K562 (cell line): Measurements from ENCODE around the gene FANCC. TPM values are rescaled to one million over a fixed set of nuclear protein-coding genes. Genes with fewer than 3 reads are reported as not detected.

Experiments
- ATAC-seq: fragments of 200-7000 bp; cut with Tn5 transposase; 3 replicates; pipeline ENCODE4 v1.9.1; 2020; ENCODE audit warnings: moderate library complexity
- BruUV-seq: library from RNA; stranded (reverse); fragments of 400-500 nt; replicated peaks from 2 replicates; lab custom pipeline; 2021; lab: Mats Ljungman, UMichigan
- CTCF ChIA-PET: fragments of 300-600 bp; formaldehyde crosslinking; extraction: SDS; loops from one replicate; lab custom pipeline; 2021; ENCODE audit warnings: low intra/inter-chr PET ratio; lab: Yijun Ruan, JAX
- POLR2A ChIA-PET: fragments of 300-600, 350-650 bp; sonication (Branson Sonifier 250); formaldehyde crosslinking; extraction: SDS; loops from one replicate; lab custom pipeline; 2021; ENCODE audit warnings: antibody characterized with exemption, inconsistent platforms; lab: Yijun Ruan, JAX
- DNase-seq, 4 experiments: peaks; one replicate each; pipeline versions ENCODE4 v3.0.0 to v3.0.0-alpha.2; 2011 to 2018; ENCODE audit warnings: low spot score in 3 of 4, mixed read lengths in 3 of 4; ENCODE audit errors: extremely low read depth in 1 of 4
- FAIRE-seq: peaks from 2 replicates; lab custom pipeline; 2011; peaks lifted over from hg19 to GRCh38; lab: Jason Lieb, UNC
- H2AFZ ChIP-seq: 2 replicates; pipeline ENCODE4 v1.6.0; 2011; ENCODE audit warnings: low read depth, low read length, control low read depth, inconsistent platforms
- H3K27ac ChIP-seq: fragments of 200-600 bp; 3 replicates; pipeline ENCODE4 v1.8.0; 2011; ENCODE audit warnings: low read depth, mild to moderate bottlenecking, control low read depth, inconsistent platforms, low read length, moderate library complexity, mixed read lengths; ENCODE audit errors: extremely low read depth
- H3K27me3 ChIP-seq, 2 experiments: fragments of 300-600 bp in 1 of 2; 2 replicates in 1 of 2; 3 replicates in 1 of 2; pipeline versions ENCODE4 v1.6.0 to v1.8.0; 2011; ENCODE audit warnings: inconsistent platforms in 2 of 2, low read length in 2 of 2, mild to moderate bottlenecking in 1 of 2, mixed read lengths in 1 of 2, moderate library complexity in 1 of 2; ENCODE audit not compliant: control insufficient read depth in 2 of 2, insufficient read depth in 2 of 2
- H3K36me3 ChIP-seq: fragments of 300-600 bp; 3 replicates; pipeline ENCODE4 v1.8.0; 2011; ENCODE audit warnings: mild to moderate bottlenecking, low read length, inconsistent platforms; ENCODE audit not compliant: control insufficient read depth, insufficient read depth
- H3K4me1 ChIP-seq, 2 experiments: fragments of 200-600 bp in 1 of 2; replicated peaks in 1 of 2; 2 replicates in 1 of 2; 3 replicates in 1 of 2; pipeline versions ENCODE4 v1.5.1 to v1.8.0; 2011; ENCODE audit warnings: inconsistent platforms in 2 of 2, low read length in 2 of 2, mild to moderate bottlenecking in 1 of 2, mixed read lengths in 1 of 2, moderate library complexity in 1 of 2; ENCODE audit not compliant: control insufficient read depth in 2 of 2, insufficient read depth in 2 of 2
- H3K4me2 ChIP-seq: 2 replicates; pipeline ENCODE4 v1.6.1; 2011; ENCODE audit warnings: low read length, control low read depth, inconsistent platforms, mixed read lengths; ENCODE audit not compliant: insufficient read depth
- H3K4me3 ChIP-seq: fragments of 200-600 bp; sonication (generic), shearing (Covaris generic); 2 replicates; pipeline ENCODE4 v1.5.1; 2016; ENCODE audit warnings: control low read depth, inconsistent platforms
- H3K79me2 ChIP-seq: fragments of 200-600 bp; 3 replicates; pipeline ENCODE4 v1.8.0; 2011; ENCODE audit warnings: low read length, inconsistent platforms; ENCODE audit not compliant: control insufficient read depth, insufficient read depth
- H3K9ac ChIP-seq, 2 experiments: 2 replicates each; pipeline versions ENCODE4 v1.6.0 to v1.6.1; 2011; ENCODE audit warnings: low read depth in 2 of 2, low read length in 2 of 2, control low read depth in 1 of 2, inconsistent platforms in 1 of 2, mild to moderate bottlenecking in 1 of 2, mixed read lengths in 1 of 2; ENCODE audit not compliant: insufficient read depth in 1 of 2
- H3K9me1 ChIP-seq: one replicate; pipeline ENCODE4 v1.6.0; 2011; ENCODE audit warnings: inconsistent platforms, mild to moderate bottlenecking, low read length, moderate library complexity; ENCODE audit not compliant: control insufficient read depth, insufficient read depth
- H3K9me3 ChIP-seq: replicated peaks from 2 replicates; pipeline ENCODE4 v1.5.1; 2011; ENCODE audit warnings: low read depth, low read length, inconsistent platforms; ENCODE audit not compliant: control insufficient read depth, insufficient read depth
- H4K20me1 ChIP-seq: replicated peaks from 2 replicates; pipeline ENCODE4 v1.6.1; 2011; ENCODE audit warnings: low read length, inconsistent platforms, mixed read lengths; ENCODE audit not compliant: control insufficient read depth, insufficient read depth
- HLTF ChIP-seq: fragments of 450-650 bp; IDR thresholded peaks from 2 replicates; pipeline ENCODE4 v1.6.1; 2016
- HNRNPK ChIP-seq: fragments of 200-400 bp; formaldehyde crosslinking; IDR thresholded peaks from one replicate; pipeline ENCODE4 v1.6.1; 2018; ENCODE audit warnings: mild to moderate bottlenecking, low read depth, low read length; ENCODE audit not compliant: poor library complexity, severe bottlenecking
- NR4A1 ChIP-seq, 2 experiments: fragments of 250-450 bp in 1 of 2; fragments of 450-650 bp in 1 of 2; sonication (Bioruptor Pico) in 1 of 2; IDR thresholded peaks; 2 replicates each; pipeline versions ENCODE4 v1.4.0 to v1.6.1; 2016 to 2020; ENCODE audit warnings: mild to moderate bottlenecking in 2 of 2, missing compliant biosample characterization in 1 of 2, missing genetic modification characterization in 1 of 2, moderate library complexity in 1 of 2
- SOX6 ChIP-seq: fragments of 450-650 bp; IDR thresholded peaks from 2 replicates; pipeline ENCODE4 v1.6.1; 2014; ENCODE audit warnings: mild to moderate bottlenecking
- TSC22D4 ChIP-seq: fragments of 450-650 bp; IDR thresholded peaks from 2 replicates; pipeline ENCODE4 v1.6.1; 2016; ENCODE audit warnings: missing genetic modification characterization, missing biosample characterization, control low read depth
- WGBS: fragments of 100-300 bp; shearing (Covaris generic); methylation state at CpG from one replicate; pipeline ENCODE4 v1.1.6; 2016; ENCODE audit warnings: low coverage, mixed read lengths; ENCODE audit not compliant: insufficient coverage; ENCODE audit errors: missing lambda C conversion rate; 5-methylcytosine and 5-hydroxymethylcytosine counted together
- in situ Hi-C: fragments of 300-500 bp; cut with MboI; formaldehyde crosslinking; loops from 4 replicates; pipeline ENCODE4 v1.15.0; 2018; ENCODE audit warnings: inconsistent platforms, mixed read lengths
- intact Hi-C: fragments of 100-400 bp; cut with micrococcal nuclease; formaldehyde crosslinking; loops from 2 replicates; pipeline ENCODE4 v1.14.2; 2022
- polyA plus RNA-seq, 8 experiments: library from polyadenylated mRNA; depleted of rRNA in 4 of 8; stranded (reverse) in 5 of 8; unstranded in 3 of 8; fragments of >200 nt; fragmentation: Nextera tagmentation in 2 of 8; fragmentation: Illumina TruSeq in 1 of 8; extraction: Ambion mirVana in 2 of 8; extraction: Trizol in 1 of 8; gene quantifications; 2 replicates each; pipeline versions ENCODE4 v1.2.1 to v1.2.3, GENCODE V29; 2011 to 2014; ENCODE audit warnings: inconsistent platforms in 1 of 8, missing spikeins in 1 of 8
- total RNA-seq, 7 experiments: library from RNA; depleted of rRNA in 6 of 7; stranded (reverse); fragments of >200 nt in 6 of 7; fragmentation: Illumina TruSeq in 2 of 7; extraction: Trizol in 2 of 7; gene quantifications; 2 replicates each; pipeline versions ENCODE4 v1.2.1 to v1.2.3, GENCODE V29; 2011 to 2021; ENCODE audit warnings: low replicate concordance in 1 of 7
- TF ChIP-seq, protein P1 (sequence below): fragments of 450-650 bp; conservative IDR thresholded peaks from 2 replicates; pipeline ENCODE4 v1.6.1; 2016; ENCODE audit warnings: missing genetic modification characterization, low read depth, mild to moderate bottlenecking, control low read depth, missing compliant biosample characterization
- TF ChIP-seq, protein P2 (sequence below): sonication (generic); formaldehyde crosslinking; IDR thresholded peaks from 2 replicates; pipeline ENCODE4 v1.8.1; 2023; ENCODE audit warnings: missing genetic modification reagents, mild to moderate bottlenecking, borderline replicate concordance

Gene FANCC
- total and polyA plus RNA-seq, 9 of the 15 experiments (the other 6 are each of a cell fraction or from before 2014, with no cell fraction given) = 4.6 to 18.4 (median 14.2) TPM

DNA sequence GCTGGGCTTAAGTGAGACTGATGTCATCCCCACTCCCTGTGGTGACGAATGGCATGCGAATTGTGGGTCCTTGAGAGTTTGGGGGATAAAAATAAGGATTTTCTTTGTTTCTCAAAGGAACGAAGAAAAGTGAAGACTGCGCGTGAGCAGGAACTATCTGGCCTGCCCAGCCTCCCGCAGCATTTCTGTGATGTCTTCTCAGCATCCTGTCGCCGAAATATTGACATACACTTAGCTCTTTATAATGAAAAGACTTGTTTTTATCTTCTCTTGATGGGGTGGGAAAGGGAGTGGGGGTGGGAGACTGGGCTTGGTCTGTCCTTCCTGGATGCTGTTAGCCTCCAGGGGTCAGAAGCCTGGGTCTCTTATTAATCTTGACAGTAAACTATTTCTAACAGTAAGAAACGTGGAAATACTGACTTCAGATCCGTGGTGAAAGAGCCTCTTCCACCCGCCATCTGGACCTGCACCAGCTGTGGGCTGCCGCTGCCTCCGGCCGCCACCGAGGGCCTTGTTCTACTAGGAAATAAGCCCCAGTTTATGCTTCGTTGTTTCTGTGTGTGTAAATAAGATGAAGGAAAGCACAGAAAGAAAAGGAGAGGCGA is 239.6 kb downstream of the FANCC start:
- POLR2A ChIA-PET = no interaction called here
- H3K79me2 ChIP-seq = no peaks in the 10 kb centered on the region
- H3K9ac ChIP-seq = no peak overlapping the region
- H3K4me1 ChIP-seq = peaks cover 0 to 6% of the 10 kb centered on the region in 2 experiments; a peak in 1 of 5 replicates
- TF ChIP-seq HNRNPK = no peak
- TF ChIP-seq HLTF = no peak
- TF ChIP-seq, protein P1, sequence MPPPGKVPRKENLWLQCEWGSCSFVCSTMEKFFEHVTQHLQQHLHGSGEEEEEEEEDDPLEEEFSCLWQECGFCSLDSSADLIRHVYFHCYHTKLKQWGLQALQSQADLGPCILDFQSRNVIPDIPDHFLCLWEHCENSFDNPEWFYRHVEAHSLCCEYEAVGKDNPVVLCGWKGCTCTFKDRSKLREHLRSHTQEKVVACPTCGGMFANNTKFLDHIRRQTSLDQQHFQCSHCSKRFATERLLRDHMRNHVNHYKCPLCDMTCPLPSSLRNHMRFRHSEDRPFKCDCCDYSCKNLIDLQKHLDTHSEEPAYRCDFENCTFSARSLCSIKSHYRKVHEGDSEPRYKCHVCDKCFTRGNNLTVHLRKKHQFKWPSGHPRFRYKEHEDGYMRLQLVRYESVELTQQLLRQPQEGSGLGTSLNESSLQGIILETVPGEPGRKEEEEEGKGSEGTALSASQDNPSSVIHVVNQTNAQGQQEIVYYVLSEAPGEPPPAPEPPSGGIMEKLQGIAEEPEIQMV = no peak
- TF ChIP-seq NR4A1 (CRISPR knock-in tag; IDR thresholded peaks at IDR 0.05) = no peak
- TF ChIP-seq NR4A1 (tag; IDR thresholded peaks at IDR 0.05) = no peak
- no peak for TF ChIP-seq TSC22D4 (tag)
- TF ChIP-seq, protein P2, sequence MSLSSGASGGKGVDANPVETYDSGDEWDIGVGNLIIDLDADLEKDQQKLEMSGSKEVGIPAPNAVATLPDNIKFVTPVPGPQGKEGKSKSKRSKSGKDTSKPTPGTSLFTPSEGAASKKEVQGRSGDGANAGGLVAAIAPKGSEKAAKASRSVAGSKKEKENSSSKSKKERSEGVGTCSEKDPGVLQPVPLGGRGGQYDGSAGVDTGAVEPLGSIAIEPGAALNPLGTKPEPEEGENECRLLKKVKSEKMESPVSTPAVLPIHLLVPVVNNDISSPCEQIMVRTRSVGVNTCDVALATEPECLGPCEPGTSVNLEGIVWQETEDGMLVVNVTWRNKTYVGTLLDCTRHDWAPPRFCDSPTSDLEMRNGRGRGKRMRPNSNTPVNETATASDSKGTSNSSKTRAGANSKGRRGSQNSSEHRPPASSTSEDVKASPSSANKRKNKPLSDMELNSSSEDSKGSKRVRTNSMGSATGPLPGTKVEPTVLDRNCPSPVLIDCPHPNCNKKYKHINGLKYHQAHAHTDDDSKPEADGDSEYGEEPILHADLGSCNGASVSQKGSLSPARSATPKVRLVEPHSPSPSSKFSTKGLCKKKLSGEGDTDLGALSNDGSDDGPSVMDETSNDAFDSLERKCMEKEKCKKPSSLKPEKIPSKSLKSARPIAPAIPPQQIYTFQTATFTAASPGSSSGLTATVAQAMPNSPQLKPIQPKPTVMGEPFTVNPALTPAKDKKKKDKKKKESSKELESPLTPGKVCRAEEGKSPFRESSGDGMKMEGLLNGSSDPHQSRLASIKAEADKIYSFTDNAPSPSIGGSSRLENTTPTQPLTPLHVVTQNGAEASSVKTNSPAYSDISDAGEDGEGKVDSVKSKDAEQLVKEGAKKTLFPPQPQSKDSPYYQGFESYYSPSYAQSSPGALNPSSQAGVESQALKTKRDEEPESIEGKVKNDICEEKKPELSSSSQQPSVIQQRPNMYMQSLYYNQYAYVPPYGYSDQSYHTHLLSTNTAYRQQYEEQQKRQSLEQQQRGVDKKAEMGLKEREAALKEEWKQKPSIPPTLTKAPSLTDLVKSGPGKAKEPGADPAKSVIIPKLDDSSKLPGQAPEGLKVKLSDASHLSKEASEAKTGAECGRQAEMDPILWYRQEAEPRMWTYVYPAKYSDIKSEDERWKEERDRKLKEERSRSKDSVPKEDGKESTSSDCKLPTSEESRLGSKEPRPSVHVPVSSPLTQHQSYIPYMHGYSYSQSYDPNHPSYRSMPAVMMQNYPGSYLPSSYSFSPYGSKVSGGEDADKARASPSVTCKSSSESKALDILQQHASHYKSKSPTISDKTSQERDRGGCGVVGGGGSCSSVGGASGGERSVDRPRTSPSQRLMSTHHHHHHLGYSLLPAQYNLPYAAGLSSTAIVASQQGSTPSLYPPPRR (CRISPR knock-in tag) = no peak
- TF ChIP-seq SOX6 = no peak
- BruUV-seq = no TSS peak
- no peak overlapping the region for H3K4me2 ChIP-seq
- no peak overlapping the region for H3K27ac ChIP-seq
- DNase-seq (no peak), FAIRE-seq (no peak), ATAC-seq (no peak)
- peaks cover 10% of the 10 kb centered on the region; the same call in 2 of the 3 replicates for H3K36me3 ChIP-seq
- 0 out of 2 replicates have a peak, but pooled peaks cover 3% of the 10 kb centered on the region for H4K20me1 ChIP-seq
- no peak overlapping the region for H3K4me3 ChIP-seq
- no peaks in the 10 kb centered on the region for H3K9me3 ChIP-seq
- intact Hi-C loops = no loop called here
- WGBS = 82% methylated on average over 17 of the region's 17 CpGs
- CTCF ChIA-PET = no interaction called here
- no peaks in the 10 kb centered on the region for H3K27me3 ChIP-seq
- in situ Hi-C loops = no loop called here
- H3K9me1 ChIP-seq = no peaks in the 10 kb centered on the region
- no peak overlapping the region for H2AFZ ChIP-seq
